ENCODE measurements around the gene WDR37. TPM values are rescaled to one million over a fixed set of nuclear protein-coding genes. Genes with fewer than 3 reads are reported as not detected.
"Not testable (repeated sequence)": the region's sequence is repeated elsewhere in the genome, so short reads cannot be mapped to it uniquely, and the experiment has no call there.

WDR37 gene
- total RNA-seq, 4 donors from 2014 or later = 1.3 to 21.7 (median 11.2) TPM

- no peak for DNase-seq
- intact Hi-C loops (cut with DNase I; ENCODE audit: low total_unique reads) = no loop called here
- no peak for TF ChIP-seq POLR2A (IDR thresholded peaks at IDR 0.05)
- TF ChIP-seq, protein P1, sequence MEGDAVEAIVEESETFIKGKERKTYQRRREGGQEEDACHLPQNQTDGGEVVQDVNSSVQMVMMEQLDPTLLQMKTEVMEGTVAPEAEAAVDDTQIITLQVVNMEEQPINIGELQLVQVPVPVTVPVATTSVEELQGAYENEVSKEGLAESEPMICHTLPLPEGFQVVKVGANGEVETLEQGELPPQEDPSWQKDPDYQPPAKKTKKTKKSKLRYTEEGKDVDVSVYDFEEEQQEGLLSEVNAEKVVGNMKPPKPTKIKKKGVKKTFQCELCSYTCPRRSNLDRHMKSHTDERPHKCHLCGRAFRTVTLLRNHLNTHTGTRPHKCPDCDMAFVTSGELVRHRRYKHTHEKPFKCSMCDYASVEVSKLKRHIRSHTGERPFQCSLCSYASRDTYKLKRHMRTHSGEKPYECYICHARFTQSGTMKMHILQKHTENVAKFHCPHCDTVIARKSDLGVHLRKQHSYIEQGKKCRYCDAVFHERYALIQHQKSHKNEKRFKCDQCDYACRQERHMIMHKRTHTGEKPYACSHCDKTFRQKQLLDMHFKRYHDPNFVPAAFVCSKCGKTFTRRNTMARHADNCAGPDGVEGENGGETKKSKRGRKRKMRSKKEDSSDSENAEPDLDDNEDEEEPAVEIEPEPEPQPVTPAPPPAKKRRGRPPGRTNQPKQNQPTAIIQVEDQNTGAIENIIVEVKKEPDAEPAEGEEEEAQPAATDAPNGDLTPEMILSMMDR (IDR thresholded peaks at IDR 0.05) = no peak
- Histone ChIP-seq H3K4me3 (no peak overlapping the region), H3K9me3 (no peaks in the 10 kb centered on the region), H3K36me3 (no peaks in the 10 kb centered on the region), H3K27ac (no peak overlapping the region), H3K27me3 (no peaks in the 10 kb centered on the region), H3K4me1 (no peaks in the 10 kb centered on the region)
Observed at GRCh38 chr10:1156921-1157614, 100.9 kb downstream of the WDR37 start.

DNA sequence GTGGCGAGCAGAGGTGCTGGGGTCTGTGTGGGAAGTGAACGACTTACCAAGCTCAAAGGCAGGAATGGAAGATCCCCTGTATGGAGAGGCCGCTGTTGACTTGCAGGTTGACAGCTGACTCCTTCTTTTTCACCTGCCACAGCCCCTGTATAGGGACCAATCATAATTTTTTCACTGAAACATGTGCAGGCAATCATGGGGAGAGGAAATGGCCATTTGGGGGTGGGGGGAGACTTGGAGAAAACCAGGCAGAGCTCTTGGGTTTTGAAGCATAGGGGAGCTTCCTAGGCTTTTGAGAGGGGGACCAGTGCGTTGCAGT is 101.4 kb downstream of the WDR37 start:
- no peaks in the 10 kb centered on the region for H3K27me3 ChIP-seq
- TF ChIP-seq, protein P1 (IDR thresholded peaks at IDR 0.05) = no peak
- TF ChIP-seq POLR2A (IDR thresholded peaks at IDR 0.05) = no peak
- no peaks in the 10 kb centered on the region for H3K9me3 ChIP-seq
- no peak overlapping the region for H3K27ac ChIP-seq
- no peak overlapping the region for H3K4me3 ChIP-seq
- no peaks in the 10 kb centered on the region for H3K36me3 ChIP-seq
- intact Hi-C loops (cut with DNase I; ENCODE audit: low total_unique reads) = no loop called here
- H3K4me1 ChIP-seq = no peaks in the 10 kb centered on the region
- DNase-seq = no peak

- no peak for DNase-seq
- TF ChIP-seq, protein P1 (IDR thresholded peaks at IDR 0.05) = no peak
- TF ChIP-seq POLR2A (IDR thresholded peaks at IDR 0.05) = no peak
- Histone ChIP-seq H3K27ac (no peak overlapping the region), H3K4me3 (no peak overlapping the region), H3K4me1 (no peaks in the 10 kb centered on the region), H3K27me3 (no peaks in the 10 kb centered on the region), H3K9me3 (no peaks in the 10 kb centered on the region), H3K36me3 (no peaks in the 10 kb centered on the region)
- intact Hi-C loops (cut with DNase I; ENCODE audit: low total_unique reads) = no loop called here
Observed at GRCh38 chr10:1158066-1158465, 101.9 kb downstream of the WDR37 start.

GRCh38 chr10:1158536-1158935 is 102.4 kb downstream of the WDR37 start:
- intact Hi-C loops (cut with DNase I; ENCODE audit: low total_unique reads); DNase-seq; H3K27me3 ChIP-seq; H3K4me1 ChIP-seq; H3K9me3 ChIP-seq; H3K36me3 ChIP-seq; H3K27ac ChIP-seq; H3K4me3 ChIP-seq: not testable (repeated sequence)

DNA sequence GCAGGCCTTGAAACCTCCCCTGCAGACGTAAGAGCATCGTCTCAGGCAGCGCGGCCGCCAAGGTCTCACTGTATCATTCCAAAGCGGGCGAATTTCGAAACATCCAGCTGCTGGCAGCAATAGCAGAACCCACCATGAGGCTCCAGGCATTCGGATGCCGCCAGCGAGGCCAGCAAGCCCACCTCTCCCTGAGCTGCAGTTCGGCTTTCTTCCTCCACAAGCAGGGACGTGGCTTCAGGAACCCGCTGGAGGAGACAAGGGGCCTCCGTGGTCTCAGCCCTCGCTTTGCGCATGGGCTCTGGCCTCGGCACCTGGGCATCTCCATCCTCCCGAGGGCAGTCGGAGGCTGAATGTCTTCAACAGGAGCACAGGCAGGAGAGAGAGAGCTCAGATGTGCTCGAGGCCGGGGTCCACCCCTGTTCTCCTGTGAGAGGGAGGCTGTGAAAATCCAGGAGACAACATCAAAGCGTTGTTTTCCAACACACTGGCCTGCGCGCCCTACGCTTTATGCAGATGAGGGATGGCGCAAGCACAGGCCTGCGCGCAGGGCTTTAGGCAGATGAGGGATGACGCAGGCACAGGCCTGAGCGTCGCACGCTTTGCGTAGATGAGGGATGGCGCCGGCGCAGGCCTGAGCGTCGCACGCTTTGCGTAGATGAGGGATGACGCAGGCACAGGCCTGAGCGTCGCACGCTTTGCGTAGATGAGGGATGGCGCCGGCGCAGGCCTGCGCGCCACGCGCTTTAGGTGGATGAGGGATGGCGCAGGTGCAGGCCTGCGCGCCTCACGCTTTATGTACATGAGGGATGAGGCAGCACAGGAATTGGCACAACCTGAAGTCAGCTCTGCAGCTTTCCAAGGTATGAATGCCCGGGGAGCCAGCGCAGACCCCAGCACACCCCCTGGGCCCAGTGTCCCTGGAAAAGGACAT is 103.2 kb downstream of the WDR37 start:
- Histone ChIP-seq H3K4me1 (no peaks in the 10 kb centered on the region), H3K9me3 (no peaks in the 10 kb centered on the region), H3K36me3 (no peaks in the 10 kb centered on the region), H3K4me3 (no peak overlapping the region), H3K27me3 (no peaks in the 10 kb centered on the region), H3K27ac (no peak overlapping the region)
- TF ChIP-seq, protein P1 (IDR thresholded peaks at IDR 0.05) = no peak
- TF ChIP-seq POLR2A (IDR thresholded peaks at IDR 0.05) = no peak
- no peak for DNase-seq
- intact Hi-C loops (cut with DNase I; ENCODE audit: low total_unique reads) = no loop called here

All from uterus (tissue), 4 donors.